ENCODE results near the gene MLPH. TPM values are rescaled to one million over a fixed set of nuclear protein-coding genes. Genes with fewer than 3 reads are reported as not detected.

Gene MLPH
- total and polyA plus RNA-seq, 4 donors, result 1.6 to 25.9 (median 22.3) TPM

DNA sequence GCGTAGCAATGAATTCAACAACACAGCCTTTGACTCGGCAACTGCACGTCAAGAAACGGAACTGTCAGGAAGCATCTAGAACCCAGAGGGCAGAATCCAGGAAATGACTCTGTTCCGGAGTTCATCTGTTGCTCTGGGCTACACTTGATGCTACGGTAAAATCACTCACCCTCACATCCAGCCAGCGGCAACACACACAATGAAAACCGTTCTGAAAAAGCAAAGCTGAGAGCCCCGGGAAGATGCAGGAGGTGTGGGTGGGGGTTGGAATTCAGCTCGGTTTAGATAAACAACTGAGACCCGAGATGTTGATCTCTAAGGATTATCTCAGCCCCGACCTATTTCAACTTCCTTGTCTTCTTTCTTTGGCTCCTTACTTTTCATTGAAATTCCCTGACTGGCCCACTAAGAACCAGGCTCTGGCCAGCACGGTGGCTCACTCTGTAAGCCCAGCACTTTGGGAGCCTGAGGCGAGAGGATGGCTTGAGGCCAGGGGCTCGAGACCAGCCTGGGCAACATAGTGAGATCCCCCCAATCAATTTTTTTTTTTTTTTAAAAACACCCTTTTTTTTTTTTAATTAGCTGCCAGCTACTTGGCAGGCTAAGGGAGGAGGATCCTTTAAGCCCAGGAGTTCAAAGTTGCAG, 116.8 kb downstream of the MLPH start:
- Histone ChIP-seq H3K9ac (ENCODE audit: low read depth in 1 of 2, low read length in 2 of 2) (no peak overlapping the region), H3K9me3 (ENCODE audit: control insufficient read depth in 4 of 4, low read length in 3 of 4) (no peaks in the 10 kb centered on the region), H3K4me1 (ENCODE audit: control insufficient read depth in 4 of 4, insufficient read depth in 4 of 4, low read length in 3 of 4) (peaks cover 0 to 21% (median 4%) of the 10 kb centered on the region in 4 donors), H3K36me3 (ENCODE audit: control insufficient read depth in 4 of 4, insufficient read depth in 3 of 4, low read depth in 1 of 4, low read length in 3 of 4) (no peaks in the 10 kb centered on the region), H3K27me3 (ENCODE audit: control insufficient read depth in 4 of 4, insufficient read depth in 4 of 4, low read length in 3 of 4) (no peaks in the 10 kb centered on the region), H3K4me3 (ENCODE audit: low read depth in 1 of 3, low read length in 3 of 3) (no peak overlapping the region), H3K27ac (ENCODE audit: low read depth in 1 of 2, low read length in 2 of 2) (no peak overlapping the region)
- TF ChIP-seq, protein P1, sequence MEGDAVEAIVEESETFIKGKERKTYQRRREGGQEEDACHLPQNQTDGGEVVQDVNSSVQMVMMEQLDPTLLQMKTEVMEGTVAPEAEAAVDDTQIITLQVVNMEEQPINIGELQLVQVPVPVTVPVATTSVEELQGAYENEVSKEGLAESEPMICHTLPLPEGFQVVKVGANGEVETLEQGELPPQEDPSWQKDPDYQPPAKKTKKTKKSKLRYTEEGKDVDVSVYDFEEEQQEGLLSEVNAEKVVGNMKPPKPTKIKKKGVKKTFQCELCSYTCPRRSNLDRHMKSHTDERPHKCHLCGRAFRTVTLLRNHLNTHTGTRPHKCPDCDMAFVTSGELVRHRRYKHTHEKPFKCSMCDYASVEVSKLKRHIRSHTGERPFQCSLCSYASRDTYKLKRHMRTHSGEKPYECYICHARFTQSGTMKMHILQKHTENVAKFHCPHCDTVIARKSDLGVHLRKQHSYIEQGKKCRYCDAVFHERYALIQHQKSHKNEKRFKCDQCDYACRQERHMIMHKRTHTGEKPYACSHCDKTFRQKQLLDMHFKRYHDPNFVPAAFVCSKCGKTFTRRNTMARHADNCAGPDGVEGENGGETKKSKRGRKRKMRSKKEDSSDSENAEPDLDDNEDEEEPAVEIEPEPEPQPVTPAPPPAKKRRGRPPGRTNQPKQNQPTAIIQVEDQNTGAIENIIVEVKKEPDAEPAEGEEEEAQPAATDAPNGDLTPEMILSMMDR (IDR thresholded peaks at IDR 0.05; ENCODE audit: low read depth, low read length, missing input control), result no peak
- TF ChIP-seq FOXA1 (IDR thresholded peaks at IDR 0.05) (no peak), HNF4A (conservative IDR thresholded peaks at IDR 0.05) (peak in 1 of 2 donors; percentile 88), RXRA (IDR thresholded peaks at IDR 0.05) (peak in 1 of 2 donors; percentile 74), RAD21 (IDR thresholded peaks at IDR 0.05) (peak in 1 of 2 donors; percentile 51), JUND (IDR thresholded peaks at IDR 0.05) (no peak), FOXA2 (IDR thresholded peaks at IDR 0.05) (no peak), TAF1 (conservative IDR thresholded peaks at IDR 0.05) (no peak), YY1 (IDR thresholded peaks at IDR 0.05) (no peak), HNF4G (IDR thresholded peaks at IDR 0.05) (peak; percentile 44), SP1 (IDR thresholded peaks at IDR 0.05) (peak; percentile 89), NR2F2 (IDR thresholded peaks at IDR 0.05) (peak; percentile 91), EGR1 (IDR thresholded peaks at IDR 0.05; ENCODE audit: low read depth in 2 of 2) (no peak), GABPA (IDR thresholded peaks at IDR 0.05 in 1 of 2, conservative IDR thresholded peaks at IDR 0.05 in 1 of 2) (no peak)
- TF ChIP-seq, protein P2, sequence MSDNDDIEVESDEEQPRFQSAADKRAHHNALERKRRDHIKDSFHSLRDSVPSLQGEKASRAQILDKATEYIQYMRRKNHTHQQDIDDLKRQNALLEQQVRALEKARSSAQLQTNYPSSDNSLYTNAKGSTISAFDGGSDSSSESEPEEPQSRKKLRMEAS (IDR thresholded peaks at IDR 0.05), result no peak
- TF ChIP-seq, protein P3, sequence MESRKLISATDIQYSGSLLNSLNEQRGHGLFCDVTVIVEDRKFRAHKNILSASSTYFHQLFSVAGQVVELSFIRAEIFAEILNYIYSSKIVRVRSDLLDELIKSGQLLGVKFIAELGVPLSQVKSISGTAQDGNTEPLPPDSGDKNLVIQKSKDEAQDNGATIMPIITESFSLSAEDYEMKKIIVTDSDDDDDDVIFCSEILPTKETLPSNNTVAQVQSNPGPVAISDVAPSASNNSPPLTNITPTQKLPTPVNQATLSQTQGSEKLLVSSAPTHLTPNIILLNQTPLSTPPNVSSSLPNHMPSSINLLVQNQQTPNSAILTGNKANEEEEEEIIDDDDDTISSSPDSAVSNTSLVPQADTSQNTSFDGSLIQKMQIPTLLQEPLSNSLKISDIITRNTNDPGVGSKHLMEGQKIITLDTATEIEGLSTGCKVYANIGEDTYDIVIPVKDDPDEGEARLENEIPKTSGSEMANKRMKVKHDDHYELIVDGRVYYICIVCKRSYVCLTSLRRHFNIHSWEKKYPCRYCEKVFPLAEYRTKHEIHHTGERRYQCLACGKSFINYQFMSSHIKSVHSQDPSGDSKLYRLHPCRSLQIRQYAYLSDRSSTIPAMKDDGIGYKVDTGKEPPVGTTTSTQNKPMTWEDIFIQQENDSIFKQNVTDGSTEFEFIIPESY (IDR thresholded peaks at IDR 0.05), result no peak
- TF ChIP-seq, protein P4, sequence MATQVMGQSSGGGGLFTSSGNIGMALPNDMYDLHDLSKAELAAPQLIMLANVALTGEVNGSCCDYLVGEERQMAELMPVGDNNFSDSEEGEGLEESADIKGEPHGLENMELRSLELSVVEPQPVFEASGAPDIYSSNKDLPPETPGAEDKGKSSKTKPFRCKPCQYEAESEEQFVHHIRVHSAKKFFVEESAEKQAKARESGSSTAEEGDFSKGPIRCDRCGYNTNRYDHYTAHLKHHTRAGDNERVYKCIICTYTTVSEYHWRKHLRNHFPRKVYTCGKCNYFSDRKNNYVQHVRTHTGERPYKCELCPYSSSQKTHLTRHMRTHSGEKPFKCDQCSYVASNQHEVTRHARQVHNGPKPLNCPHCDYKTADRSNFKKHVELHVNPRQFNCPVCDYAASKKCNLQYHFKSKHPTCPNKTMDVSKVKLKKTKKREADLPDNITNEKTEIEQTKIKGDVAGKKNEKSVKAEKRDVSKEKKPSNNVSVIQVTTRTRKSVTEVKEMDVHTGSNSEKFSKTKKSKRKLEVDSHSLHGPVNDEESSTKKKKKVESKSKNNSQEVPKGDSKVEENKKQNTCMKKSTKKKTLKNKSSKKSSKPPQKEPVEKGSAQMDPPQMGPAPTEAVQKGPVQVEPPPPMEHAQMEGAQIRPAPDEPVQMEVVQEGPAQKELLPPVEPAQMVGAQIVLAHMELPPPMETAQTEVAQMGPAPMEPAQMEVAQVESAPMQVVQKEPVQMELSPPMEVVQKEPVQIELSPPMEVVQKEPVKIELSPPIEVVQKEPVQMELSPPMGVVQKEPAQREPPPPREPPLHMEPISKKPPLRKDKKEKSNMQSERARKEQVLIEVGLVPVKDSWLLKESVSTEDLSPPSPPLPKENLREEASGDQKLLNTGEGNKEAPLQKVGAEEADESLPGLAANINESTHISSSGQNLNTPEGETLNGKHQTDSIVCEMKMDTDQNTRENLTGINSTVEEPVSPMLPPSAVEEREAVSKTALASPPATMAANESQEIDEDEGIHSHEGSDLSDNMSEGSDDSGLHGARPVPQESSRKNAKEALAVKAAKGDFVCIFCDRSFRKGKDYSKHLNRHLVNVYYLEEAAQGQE (IDR thresholded peaks at IDR 0.05), result no peak
- TF ChIP-seq, protein P5, sequence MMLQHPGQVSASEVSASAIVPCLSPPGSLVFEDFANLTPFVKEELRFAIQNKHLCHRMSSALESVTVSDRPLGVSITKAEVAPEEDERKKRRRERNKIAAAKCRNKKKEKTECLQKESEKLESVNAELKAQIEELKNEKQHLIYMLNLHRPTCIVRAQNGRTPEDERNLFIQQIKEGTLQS (IDR thresholded peaks at IDR 0.05), result no peak
- WGBS, result 55% methylated on average over 15 of the region's 15 CpGs
- no peak for DNase-seq (ENCODE audit: low spot score)
